Umbilical cord (tissue), 2 donors: ENCODE data around the gene FAM174B. TPM values are rescaled to one million over a fixed set of nuclear protein-coding genes. Genes with fewer than 3 reads are reported as not detected.

ENCODE experiments used
- DNase-seq: peaks from one replicate; pipeline ENCODE4 v3.0.0-alpha.2; 2015; ENCODE audit warnings: low spot score
- total RNA-seq: library from RNA; depleted of rRNA; stranded (reverse); fragments of >200 nt; gene quantifications from one replicate; pipeline ENCODE4 v1.2.3, GENCODE V29; 2014; ENCODE audit warnings: low replicate concordance; ENCODE audit not compliant: insufficient read depth

FAM174B gene
- total RNA-seq, 1 donor from 2014 or later = 4.8 TPM

DNA sequence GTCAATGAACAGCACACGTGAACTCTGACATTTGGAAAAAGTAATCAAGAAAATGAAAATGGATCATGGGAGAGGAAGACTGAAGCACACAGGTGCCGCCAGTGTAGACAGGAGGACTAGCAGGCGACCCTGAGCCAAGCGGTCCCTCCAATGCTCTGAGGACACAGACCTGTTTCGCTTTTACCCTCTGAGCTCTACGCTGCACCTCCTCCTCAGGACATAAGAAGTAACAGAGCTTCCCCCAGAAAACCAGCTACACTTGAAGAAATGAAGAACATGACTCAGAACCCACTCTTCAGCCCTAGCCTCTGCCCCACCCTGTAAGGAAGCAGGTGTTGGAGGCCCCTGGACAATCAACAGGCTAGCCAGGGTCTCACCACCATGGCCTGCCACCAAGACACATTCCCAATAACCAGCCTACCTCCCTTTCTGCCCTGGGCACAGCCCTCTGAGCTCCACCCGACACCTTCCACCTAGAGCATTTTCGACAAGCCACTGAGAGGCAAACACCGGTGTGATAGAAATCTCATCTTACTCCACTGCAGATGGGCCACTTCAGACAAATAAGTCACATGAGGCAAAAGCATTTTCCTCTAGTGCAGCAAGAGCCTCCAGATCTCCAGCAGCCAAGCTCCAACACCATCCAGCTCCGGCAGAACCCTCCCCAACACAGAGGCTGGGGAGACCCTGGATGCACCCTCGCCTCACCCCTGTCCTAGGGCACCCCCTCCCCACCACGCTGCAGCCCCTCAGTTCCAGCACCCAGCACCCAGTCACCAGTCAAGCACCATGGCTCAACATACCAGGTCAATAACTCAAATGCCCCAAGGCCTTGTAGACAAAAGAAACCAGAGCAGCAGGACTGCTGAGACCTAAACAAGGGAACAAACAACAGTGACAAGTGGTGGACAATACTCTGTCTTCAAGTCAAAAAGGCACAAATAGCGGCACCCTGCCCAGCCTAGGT is 11.4 kb downstream of the FAM174B start:
- no peak for DNase-seq

DNA sequence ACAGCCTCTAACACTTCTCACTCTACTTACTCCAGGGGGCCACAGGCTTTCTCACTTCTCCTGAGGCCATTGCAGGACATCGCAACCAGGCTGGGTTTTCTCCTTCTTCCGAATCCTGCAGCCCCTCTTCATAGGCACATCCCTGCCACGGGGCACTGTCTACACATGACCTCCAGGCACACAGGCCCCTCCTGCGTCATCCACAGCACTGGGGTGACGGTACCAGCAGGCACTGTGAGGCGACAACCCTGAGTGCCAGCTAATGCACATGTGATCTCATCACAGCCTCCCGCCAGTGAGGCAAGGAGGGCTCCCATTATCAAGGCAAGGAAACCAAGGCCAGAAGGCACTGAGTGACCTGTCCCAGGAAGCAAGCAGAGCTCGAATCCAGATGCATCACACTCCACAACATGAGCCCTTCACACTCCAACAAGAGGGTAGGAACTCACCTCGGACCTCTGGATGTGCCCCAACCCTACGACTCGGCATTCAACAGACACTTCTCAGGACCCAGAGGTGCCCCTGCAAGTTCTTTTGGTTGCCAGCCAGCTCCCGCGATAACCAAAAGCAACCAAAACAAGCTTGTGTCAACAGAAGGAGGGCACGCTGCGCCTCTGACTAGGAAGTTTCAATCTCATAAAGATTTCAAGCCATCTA is 16.7 kb downstream of the FAM174B start:
- DNase-seq = no peak

DNA sequence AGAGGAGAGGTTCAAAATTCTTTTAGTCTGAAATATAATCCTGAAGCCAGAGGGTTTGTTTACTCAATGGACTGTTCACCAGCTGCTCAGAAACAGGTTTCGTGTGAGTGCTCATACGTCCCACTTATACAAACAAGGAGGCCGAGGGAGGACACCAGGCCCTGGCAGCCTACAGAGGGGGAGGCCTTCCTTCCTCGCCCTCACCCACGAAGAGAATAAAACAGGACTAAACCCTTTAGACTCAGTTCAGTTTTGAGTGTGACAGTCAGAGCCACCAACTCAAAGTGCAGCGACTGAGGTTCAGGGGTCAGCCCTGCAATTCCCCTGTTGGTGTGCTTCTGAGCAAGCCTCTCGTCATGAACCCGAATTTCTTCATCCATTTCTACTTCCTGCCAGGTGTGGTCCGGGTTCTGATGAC is 17.3 kb downstream of the FAM174B start:
- no peak for DNase-seq

DNA sequence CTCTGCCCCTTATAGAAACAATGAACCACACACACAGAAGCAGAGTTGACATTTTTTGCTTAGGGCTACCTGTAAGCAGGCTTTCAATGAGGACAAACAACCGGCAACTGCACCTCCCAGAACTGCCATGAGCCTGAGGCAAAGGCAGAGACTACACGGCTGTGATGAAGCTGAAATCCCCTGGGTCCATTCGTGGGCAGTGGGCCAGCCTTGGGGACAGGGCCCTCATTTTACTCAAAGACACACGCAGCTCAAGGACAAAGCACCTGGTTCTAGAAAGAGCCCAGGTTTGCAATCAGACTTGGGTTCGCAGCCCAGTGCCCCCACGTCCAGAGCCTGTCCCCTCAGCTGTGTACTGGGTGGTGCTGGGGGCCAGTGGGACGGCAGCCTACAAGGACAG is 17.9 kb downstream of the FAM174B start:
- DNase-seq = no peak

DNA sequence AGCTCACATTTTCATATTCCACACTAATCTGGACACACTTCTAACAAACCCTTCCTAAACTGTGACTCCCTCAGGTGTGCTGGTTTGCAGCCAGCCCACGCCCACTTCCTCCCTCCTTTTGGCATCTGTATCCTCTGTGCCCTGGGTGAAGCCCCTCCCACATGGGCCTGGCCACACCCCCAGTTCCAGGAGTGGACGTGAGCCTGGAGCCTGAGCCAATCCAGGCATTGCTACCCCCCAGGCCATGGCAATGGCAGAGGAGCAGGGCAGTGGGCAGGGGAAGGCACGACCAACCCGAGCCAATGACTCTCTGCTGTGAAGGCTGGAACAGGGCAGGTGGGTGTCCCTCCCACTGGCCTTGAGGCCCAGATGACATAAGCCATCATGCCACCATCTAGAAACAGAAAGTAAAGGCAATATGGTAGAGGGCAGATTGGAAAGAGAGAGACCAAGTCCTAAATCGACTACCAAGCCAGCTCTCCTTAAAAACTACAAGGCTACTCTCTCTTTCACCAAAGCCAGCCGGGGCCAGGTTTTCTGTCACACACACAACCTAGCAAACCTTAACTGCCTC is 18.6 kb downstream of the FAM174B start:
- DNase-seq = no peak

DNA sequence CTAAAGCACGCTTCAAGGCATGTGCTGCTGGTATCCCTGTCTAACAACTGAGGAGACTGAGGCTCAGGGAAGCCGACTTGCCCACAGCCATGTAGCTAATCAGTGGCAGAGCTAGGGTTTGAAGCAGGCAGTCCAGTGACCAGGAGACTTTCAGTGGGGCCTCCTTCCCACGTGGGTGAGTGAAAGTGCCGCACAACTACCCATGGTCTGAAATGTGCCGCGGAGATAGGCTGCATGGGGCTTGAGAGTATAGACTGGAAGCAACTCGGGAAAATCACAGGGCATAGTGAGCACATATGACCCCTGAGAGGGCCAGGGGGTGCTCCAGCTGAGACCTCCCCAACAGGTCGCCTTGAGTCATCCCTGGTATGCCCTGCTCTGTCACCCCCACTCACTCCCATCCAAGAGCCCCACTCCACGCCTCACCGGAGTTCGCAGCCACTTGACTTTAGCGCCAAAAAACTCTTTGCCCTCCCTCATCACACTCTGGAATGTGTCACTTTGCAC is 19.1 kb downstream of the FAM174B start:
- DNase-seq = no peak

DNA sequence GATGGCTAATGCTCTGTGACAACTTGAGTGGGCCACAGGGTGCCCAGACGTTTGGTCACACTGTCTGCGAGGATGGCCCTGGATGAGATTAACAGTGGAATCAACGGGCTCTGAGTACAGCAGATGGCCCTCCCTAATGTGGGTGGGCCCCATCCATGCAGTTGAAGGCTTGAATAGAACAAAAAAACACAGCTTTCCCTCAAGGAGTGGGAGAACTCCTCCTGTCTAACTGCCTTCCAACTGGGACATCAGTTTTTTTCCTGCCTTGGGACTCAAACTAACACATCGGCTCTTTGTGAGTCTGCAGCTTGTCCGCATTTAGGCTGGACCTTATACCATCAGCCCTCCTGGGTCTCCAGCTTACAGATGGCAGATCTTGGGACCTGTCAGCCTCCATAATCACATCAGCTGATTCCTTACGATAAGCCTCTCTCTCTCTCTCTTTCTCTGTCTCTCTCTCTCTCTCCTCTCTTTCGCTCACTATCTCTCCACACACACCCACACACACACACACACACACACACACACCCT is 20.8 kb downstream of the FAM174B start:
- DNase-seq = no peak

DNA sequence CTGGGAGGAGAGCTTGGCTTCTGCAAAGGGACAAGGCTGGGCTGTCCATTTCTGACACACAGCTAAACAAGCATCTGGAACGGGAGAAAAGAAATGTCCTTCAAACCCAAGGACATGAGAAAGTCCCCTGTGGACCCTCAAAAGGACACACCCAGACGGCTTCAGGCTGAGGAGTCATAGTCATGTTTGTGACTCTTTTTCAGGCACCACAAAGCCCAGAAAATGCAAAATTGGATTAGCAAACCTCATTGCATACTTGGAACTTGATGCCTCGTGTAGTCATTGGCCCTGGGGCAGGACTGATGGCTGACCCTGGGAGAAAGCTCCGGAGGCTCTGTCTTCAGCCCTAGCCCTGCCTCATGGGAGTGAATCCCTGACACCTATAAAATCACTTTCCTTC is 21.5 kb downstream of the FAM174B start:
- DNase-seq = no peak

DNA sequence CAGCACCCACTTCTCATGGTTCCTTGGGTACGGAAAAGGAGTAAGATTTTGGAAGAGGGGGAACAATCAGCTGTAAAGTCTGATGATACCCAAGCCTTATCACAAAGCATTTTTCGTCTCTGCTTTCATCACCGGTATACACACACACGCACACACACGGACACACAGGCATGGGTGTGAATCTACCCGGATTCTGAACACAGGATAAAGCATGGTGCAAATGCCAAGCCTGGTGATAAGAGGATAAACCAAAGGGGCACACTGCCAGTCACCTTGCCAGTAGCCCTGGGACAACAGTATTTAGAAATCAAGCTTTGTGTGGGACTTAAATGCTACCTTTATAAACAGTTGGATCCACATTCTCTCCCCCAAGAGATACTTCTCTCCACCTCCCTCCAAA is 22.2 kb downstream of the FAM174B start:
- no peak for DNase-seq

DNA sequence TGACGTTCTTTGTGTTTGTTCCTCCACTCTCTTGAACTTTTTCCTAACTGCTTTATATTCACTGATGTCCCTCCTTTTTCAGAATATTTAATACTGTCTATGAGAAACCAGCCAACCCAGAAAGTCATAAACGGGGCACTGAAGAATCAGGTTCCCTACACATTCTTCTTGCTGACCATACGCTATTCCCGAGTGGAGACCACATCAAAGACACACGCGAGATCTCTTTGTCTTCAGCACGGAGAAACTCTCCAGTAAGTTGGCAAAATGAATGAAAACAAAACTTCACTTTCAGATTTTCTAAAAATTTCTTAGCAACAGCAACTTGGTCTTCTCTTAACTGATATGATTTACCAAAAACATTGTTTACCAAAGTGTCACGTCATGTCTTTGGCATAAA is 22.6 kb downstream of the FAM174B start:
- no peak for DNase-seq

DNA sequence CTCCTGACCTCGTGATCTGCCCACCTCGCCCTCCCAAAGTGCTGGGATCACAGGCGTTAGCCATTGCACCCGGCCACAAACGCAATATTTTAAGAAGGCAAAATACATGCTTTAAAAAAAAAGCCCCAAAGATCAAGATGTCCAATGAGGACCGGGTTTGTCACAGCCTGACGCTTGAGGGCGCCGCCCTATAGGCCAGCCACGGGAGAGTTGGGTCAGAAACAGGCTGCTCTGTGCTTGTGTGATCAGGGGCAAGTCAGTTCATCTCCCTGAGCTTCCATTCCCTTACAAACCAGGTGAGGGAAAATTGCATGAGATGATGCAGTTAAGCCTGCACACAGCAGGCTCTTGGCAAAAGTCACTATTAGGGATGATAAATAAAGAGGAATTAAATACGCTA is 23.9 kb downstream of the FAM174B start:
- DNase-seq = no peak

DNA sequence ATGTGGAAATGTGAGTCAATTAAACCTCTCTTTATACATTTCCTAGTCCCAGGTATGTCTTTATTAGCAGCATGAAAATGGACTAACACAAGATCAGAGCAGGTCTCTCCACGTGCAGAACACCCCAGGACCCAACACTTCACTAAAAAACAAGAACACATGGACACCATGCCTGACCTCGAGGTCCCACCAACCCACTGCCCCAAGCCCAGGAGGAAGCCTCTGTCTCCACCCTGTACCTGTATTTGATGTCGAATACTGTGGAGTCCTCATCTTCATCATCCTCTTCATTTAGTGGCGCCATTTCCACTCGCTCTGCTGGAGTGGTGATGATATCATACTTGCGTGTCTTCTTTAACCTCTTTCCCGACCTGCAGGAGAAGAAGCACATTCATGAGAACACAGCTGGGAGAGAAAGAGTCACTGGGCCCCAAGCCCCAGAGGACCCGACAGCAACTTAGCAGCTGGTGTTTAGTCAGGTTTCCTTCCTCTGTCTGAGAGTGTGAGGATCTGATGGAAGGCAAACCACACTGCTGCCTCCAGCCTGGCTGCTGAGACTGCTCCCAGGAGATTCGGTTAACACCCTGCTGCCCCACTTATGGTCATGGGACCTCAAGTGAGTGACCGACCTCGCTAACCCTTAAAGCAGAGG is 25.5 kb downstream of the FAM174B start:
- no peak for DNase-seq

DNA sequence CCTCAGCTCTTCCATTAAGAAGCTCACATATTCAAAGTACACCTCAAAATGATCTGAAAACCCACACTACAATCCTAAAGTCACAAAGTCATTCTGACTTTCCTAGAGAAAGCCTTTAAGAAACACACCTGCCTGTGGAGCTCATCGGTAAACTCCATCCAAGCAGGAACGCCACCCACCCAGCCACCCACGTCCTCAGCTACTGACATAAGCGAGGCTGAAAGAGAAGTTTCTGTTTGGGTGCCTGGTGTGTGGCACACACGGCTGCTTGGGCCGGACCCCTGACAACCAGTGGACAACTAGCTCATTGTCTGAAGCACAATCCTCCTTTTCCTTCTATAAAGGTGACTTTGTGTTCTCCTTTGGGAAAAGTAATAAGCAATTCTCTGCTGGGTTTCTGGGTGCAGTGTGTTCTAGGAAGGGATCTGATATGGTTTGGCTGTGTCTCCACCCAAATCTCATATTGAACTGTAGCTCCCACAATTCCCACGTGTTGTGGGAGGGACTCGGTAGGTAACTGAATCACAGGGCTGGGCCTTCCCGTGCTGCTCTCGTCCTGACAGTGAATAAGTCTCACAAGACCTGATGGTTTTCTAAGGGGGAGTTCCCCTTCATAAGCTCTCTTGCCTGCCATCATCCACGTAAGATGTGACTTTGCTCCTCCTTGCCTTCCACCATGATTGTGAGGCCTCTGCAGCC is 26.1 kb downstream of the FAM174B start:
- no peak for DNase-seq

DNA sequence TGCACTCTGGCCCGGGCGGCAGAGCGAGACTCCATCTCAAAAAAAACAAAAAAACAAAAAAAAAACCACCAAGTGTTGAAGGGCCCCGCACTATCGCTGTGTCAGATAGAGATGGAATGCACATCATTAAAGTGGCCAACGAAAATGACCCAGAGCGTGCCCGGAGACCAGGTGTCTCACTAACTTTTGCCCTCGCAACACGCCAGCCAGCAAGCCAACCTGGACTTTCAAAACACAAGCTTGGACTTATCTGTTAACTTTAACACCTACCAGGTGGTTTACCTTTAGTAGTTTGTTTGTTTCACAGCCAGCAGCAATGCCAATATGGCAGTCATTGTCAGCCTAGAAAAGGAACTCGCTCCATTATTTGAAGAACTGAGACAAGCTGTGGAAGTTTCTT is 28.6 kb downstream of the FAM174B start:
- no peak for DNase-seq

DNA sequence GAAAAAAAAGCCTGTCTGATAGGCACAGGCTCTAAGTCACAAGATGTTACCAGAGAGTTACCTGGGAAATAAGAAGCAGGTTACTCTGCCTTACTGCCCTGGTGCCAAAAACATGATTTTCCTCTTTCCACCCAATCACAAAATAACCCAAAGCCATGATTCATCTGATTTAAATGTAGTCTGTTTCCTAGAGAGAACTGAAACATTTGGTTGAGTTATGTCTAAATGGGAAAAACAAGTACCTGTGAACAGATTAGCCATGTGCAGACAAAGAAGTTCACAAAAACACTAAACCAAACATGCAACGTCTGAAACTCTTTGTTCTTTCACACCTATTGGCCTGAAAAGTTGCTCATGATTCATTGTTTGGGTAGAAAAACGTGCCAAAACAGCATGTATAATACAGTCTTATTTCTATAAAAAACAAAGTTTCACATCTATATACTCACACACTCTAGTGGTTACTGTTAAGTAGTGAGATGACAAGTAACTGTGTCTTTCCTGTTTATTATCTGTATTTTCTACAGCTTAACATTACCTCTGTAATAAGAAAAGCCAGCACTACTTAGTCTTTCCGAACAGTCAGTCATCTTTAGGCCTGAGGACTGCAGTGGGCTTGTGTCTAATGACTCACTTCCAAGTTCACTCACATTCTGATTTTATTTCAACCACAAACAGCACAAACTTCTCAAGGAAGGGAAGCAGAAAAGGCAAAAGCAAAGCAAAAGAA is 30.2 kb downstream of the FAM174B start:
- peak; percentile 38 for DNase-seq

DNA sequence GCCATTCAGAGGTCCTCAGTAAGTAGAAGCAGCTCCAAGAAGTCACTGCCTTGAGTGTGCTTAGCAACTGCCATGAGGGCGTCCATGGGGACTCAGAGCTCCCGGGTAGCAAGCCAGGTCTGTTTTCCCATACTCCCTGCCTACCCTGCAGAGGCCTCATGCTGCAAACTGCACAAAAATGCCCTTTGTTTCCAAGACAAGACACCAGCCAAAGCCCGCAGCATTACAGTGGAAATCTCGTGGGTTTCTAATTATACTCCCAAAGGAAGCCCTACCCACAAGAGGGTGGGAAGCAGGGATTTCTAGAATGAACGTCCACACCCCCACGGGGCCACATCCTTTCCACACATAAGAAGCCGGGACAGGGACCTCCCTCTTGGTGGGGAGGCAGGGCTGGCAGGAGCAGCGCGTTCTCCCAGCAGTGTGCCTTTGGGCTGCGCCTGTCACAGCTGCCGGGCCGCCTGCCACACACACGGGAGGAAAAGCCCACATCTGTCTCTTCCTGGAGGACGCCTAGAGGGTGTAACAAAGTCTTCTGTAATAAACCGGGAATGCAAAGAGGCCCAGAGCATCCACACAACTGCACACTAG is 31.1 kb downstream of the FAM174B start:
- DNase-seq = peak; percentile 53

DNA sequence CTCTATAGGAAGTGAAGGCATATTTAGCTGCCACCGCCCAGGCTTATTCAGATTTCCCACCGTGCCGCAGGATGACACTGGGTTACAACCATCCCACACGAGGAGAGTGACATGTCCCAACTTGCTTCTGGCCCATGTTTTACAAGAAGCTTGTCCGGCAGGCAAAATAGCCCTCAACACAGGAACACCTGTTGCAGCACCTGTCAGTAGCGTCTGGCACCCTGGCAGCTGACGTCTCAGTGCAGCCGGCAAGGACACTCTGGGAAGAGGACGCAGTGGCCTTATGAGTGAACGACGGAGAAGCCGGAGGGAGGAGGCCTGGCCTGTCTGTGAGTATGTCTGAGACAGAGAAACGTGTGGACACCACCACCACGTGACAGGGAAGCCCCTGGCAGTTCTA is 32.1 kb downstream of the FAM174B start:
- no peak for DNase-seq

DNA sequence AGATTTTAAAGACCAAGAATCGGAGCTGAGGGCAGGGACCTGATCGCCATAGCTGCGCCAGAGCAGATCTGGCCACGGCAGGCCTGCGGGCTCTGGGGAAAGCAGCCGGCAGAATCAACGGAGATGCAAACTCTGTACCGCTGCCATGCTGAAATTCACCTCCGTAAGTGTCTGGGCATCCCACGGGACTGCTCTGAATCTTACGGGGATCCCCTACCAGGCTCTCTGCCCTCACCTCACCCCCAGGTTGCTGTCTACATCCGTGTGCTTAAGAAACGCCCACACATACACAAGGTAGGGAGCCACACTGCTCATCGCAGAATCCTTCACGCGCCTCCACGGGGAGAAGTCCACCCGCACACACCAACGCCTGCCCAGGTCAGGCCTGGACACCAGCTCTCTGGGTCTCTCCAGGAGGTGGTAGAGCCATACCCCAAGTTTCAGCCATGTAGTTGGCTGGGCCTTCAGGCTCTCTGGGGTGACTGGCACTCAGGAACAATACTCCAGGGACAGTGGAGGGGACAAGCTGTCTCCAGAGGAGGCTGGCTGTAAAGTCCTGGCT is 33.5 kb downstream of the FAM174B start:
- DNase-seq = no peak

DNA sequence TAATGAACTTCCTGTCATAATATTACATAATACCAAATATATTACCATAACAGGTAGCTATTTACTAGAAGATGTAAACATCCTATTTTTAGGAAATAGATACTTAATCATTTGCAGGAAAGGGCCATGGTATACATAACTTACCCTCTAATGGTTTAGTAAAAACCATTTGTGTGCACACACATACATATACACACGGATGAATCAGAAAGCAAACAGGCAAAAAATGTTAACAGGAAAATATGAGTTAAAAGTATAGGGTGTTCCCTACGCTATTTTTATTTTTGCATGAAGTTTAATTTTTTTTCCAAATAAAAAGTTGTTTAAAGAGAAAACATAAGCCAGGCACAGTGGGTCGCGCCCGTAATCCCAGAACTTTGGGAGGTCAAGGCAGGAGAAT is 34.6 kb downstream of the FAM174B start:
- DNase-seq = no peak
